ENCODE results near the gene PPP4R4.
A peak's percentile ranks its signal among the peaks of the same experiment; 100 is the strongest.

Gene PPP4R4

GRCh38 chr14:94305620-94306019 is 131.5 kb downstream of the PPP4R4 start:
- H3K4me2 ChIP-seq (ENCODE audit: low read length), result no peak overlapping the region
- WGBS (ENCODE audit: extremely low coverage, insufficient coverage, insufficient read length), result no CpG with 5 or more reads among the region's 2 CpGs
- no peak overlapping the region for H3K23ac ChIP-seq (ENCODE audit: low read length)
- no peak overlapping the region for H3K9ac ChIP-seq (ENCODE audit: low read length)
- H3K79me1 ChIP-seq (ENCODE audit: low read length), result no peaks in the 10 kb centered on the region
- no peak overlapping the region for H3K4me3 ChIP-seq (ENCODE audit: low read depth, low read length)
- H2BK5ac ChIP-seq (ENCODE audit: low read depth, low read length, poor library complexity), result no peak overlapping the region
- H3K4me1 ChIP-seq (ENCODE audit: control insufficient read depth in 1 of 2, insufficient read depth in 2 of 2, low read length in 2 of 2), result no peaks in the 10 kb centered on the region
- H4K91ac ChIP-seq (ENCODE audit: low read depth, low read length), result no peak overlapping the region
- H4K12ac ChIP-seq (ENCODE audit: low read depth, low read length), result no peak overlapping the region
- H2BK12ac ChIP-seq (ENCODE audit: low read length), result no peak overlapping the region
- no peak overlapping the region for H2AK5ac ChIP-seq (ENCODE audit: low read length)
- H3K79me2 ChIP-seq (ENCODE audit: control insufficient read depth, insufficient read depth, low read length, poor library complexity), result no peaks in the 10 kb centered on the region
- H2AFZ ChIP-seq (ENCODE audit: insufficient read depth, low read length, poor library complexity), result no peak overlapping the region
- H3K14ac ChIP-seq (ENCODE audit: low read length), result no peak overlapping the region
- H3K4ac ChIP-seq (ENCODE audit: low read depth, low read length), result no peak overlapping the region
- no peak overlapping the region for H3K18ac ChIP-seq (ENCODE audit: low read length)
- H2BK120ac ChIP-seq (ENCODE audit: insufficient read depth, low read length, poor library complexity), result no peak overlapping the region
- H3K27me3 ChIP-seq (ENCODE audit: insufficient read depth, low read length), result no peaks in the 10 kb centered on the region
- no peaks in the 10 kb centered on the region for H3K36me3 ChIP-seq (ENCODE audit: control insufficient read depth in 1 of 2, insufficient read depth in 2 of 2, low read length in 2 of 2)
- no peak overlapping the region for H3K27ac ChIP-seq (ENCODE audit: low read depth, low read length)
- no peak overlapping the region for H4K8ac ChIP-seq (ENCODE audit: low read depth, low read length)
- H3K9me3 ChIP-seq (ENCODE audit: insufficient read depth, low read depth, low read length), result peaks cover 5% of the 10 kb centered on the region
- no peak for DNase-seq

GRCh38 chr14:94306047-94306978 is 132.2 kb downstream of the PPP4R4 start:
- Histone ChIP-seq H3K27ac (ENCODE audit: low read depth, low read length) (no peak overlapping the region), H2AFZ (ENCODE audit: insufficient read depth, low read length, poor library complexity) (no peak overlapping the region), H2BK5ac (ENCODE audit: low read depth, low read length, poor library complexity) (no peak overlapping the region), H3K4me1 (ENCODE audit: control insufficient read depth in 1 of 2, insufficient read depth in 2 of 2, low read length in 2 of 2) (no peaks in the 10 kb centered on the region), H4K91ac (ENCODE audit: low read depth, low read length) (no peak overlapping the region), H3K9ac (ENCODE audit: low read length) (no peak overlapping the region), H4K8ac (ENCODE audit: low read depth, low read length) (no peak overlapping the region), H4K12ac (ENCODE audit: low read depth, low read length) (no peak overlapping the region), H3K4me3 (ENCODE audit: low read depth, low read length) (no peak overlapping the region), H3K14ac (ENCODE audit: low read length) (no peak overlapping the region), H3K27me3 (ENCODE audit: insufficient read depth, low read length) (no peaks in the 10 kb centered on the region), H3K4me2 (ENCODE audit: low read length) (no peak overlapping the region), H3K4ac (ENCODE audit: low read depth, low read length) (no peak overlapping the region), H3K23ac (ENCODE audit: low read length) (no peak overlapping the region), H2AK5ac (ENCODE audit: low read length) (no peak overlapping the region), H2BK120ac (ENCODE audit: insufficient read depth, low read length, poor library complexity) (no peak overlapping the region), H2BK12ac (ENCODE audit: low read length) (no peak overlapping the region), H3K18ac (ENCODE audit: low read length) (no peak overlapping the region), H3K79me2 (ENCODE audit: control insufficient read depth, insufficient read depth, low read length, poor library complexity) (no peaks in the 10 kb centered on the region), H3K9me3 (ENCODE audit: insufficient read depth, low read depth, low read length) (peaks cover 6% of the 10 kb centered on the region), H3K36me3 (ENCODE audit: control insufficient read depth in 1 of 2, insufficient read depth in 2 of 2, low read length in 2 of 2) (no peaks in the 10 kb centered on the region), H3K79me1 (ENCODE audit: low read length) (no peaks in the 10 kb centered on the region)
- WGBS (ENCODE audit: extremely low coverage, insufficient coverage, insufficient read length), result no CpG with 5 or more reads among the region's 12 CpGs
- DNase-seq, result no peak

GRCh38 chr14:94307410-94307992 is 133.4 kb downstream of the PPP4R4 start:
- Histone ChIP-seq H2AK5ac (ENCODE audit: low read length) (no peak overlapping the region), H3K9me3 (ENCODE audit: insufficient read depth, low read depth, low read length) (peaks cover 6% of the 10 kb centered on the region), H4K12ac (ENCODE audit: low read depth, low read length) (no peak overlapping the region), H3K4ac (ENCODE audit: low read depth, low read length) (no peak overlapping the region), H3K36me3 (ENCODE audit: control insufficient read depth in 1 of 2, insufficient read depth in 2 of 2, low read length in 2 of 2) (no peaks in the 10 kb centered on the region), H3K18ac (ENCODE audit: low read length) (no peak overlapping the region), H2BK120ac (ENCODE audit: insufficient read depth, low read length, poor library complexity) (no peak overlapping the region), H3K27me3 (ENCODE audit: insufficient read depth, low read length) (peaks cover 2% of the 10 kb centered on the region), H3K4me3 (ENCODE audit: low read depth, low read length) (no peak overlapping the region), H4K8ac (ENCODE audit: low read depth, low read length) (no peak overlapping the region), H3K79me2 (ENCODE audit: control insufficient read depth, insufficient read depth, low read length, poor library complexity) (no peaks in the 10 kb centered on the region), H3K23ac (ENCODE audit: low read length) (no peak overlapping the region), H3K14ac (ENCODE audit: low read length) (no peak overlapping the region), H2BK5ac (ENCODE audit: low read depth, low read length, poor library complexity) (no peak overlapping the region), H3K4me1 (ENCODE audit: control insufficient read depth in 1 of 2, insufficient read depth in 2 of 2, low read length in 2 of 2) (no peaks in the 10 kb centered on the region), H3K27ac (ENCODE audit: low read depth, low read length) (no peak overlapping the region), H4K91ac (ENCODE audit: low read depth, low read length) (no peak overlapping the region), H3K9ac (ENCODE audit: low read length) (no peak overlapping the region), H3K79me1 (ENCODE audit: low read length) (no peaks in the 10 kb centered on the region), H2AFZ (ENCODE audit: insufficient read depth, low read length, poor library complexity) (no peak overlapping the region), H3K4me2 (ENCODE audit: low read length) (no peak overlapping the region), H2BK12ac (ENCODE audit: low read length) (no peak overlapping the region)
- no CpG with 5 or more reads among the region's 5 CpGs for WGBS (ENCODE audit: extremely low coverage, insufficient coverage, insufficient read length)
- peak in 1 of 2 donors; percentile 47 for DNase-seq

- no peak overlapping the region for H2BK12ac ChIP-seq (ENCODE audit: low read length)
- WGBS (ENCODE audit: extremely low coverage, insufficient coverage, insufficient read length), result no CpG with 5 or more reads among the region's 10 CpGs
- H2AFZ ChIP-seq (ENCODE audit: insufficient read depth, low read length, poor library complexity), result no peak overlapping the region
- no peak overlapping the region for H3K4me2 ChIP-seq (ENCODE audit: low read length)
- H3K79me2 ChIP-seq (ENCODE audit: control insufficient read depth, insufficient read depth, low read length, poor library complexity), result no peaks in the 10 kb centered on the region
- peaks cover 6% of the 10 kb centered on the region for H3K9me3 ChIP-seq (ENCODE audit: insufficient read depth, low read depth, low read length)
- no peak overlapping the region for H4K91ac ChIP-seq (ENCODE audit: low read depth, low read length)
- H4K12ac ChIP-seq (ENCODE audit: low read depth, low read length), result no peak overlapping the region
- H3K27me3 ChIP-seq (ENCODE audit: insufficient read depth, low read length), result peaks cover 2% of the 10 kb centered on the region
- no peaks in the 10 kb centered on the region for H3K4me1 ChIP-seq (ENCODE audit: control insufficient read depth in 1 of 2, insufficient read depth in 2 of 2, low read length in 2 of 2)
- no peak overlapping the region for H2BK5ac ChIP-seq (ENCODE audit: low read depth, low read length, poor library complexity)
- no peak overlapping the region for H3K4me3 ChIP-seq (ENCODE audit: low read depth, low read length)
- peak in 1 of 2 donors; percentile 47 for DNase-seq
- H3K36me3 ChIP-seq (ENCODE audit: control insufficient read depth in 1 of 2, insufficient read depth in 2 of 2, low read length in 2 of 2), result no peaks in the 10 kb centered on the region
- H2AK5ac ChIP-seq (ENCODE audit: low read length), result no peak overlapping the region
- H3K4ac ChIP-seq (ENCODE audit: low read depth, low read length), result no peak overlapping the region
- H3K18ac ChIP-seq (ENCODE audit: low read length), result no peak overlapping the region
- H3K27ac ChIP-seq (ENCODE audit: low read depth, low read length), result no peak overlapping the region
- no peaks in the 10 kb centered on the region for H3K79me1 ChIP-seq (ENCODE audit: low read length)
- no peak overlapping the region for H3K9ac ChIP-seq (ENCODE audit: low read length)
- no peak overlapping the region for H3K14ac ChIP-seq (ENCODE audit: low read length)
- no peak overlapping the region for H2BK120ac ChIP-seq (ENCODE audit: insufficient read depth, low read length, poor library complexity)
- no peak overlapping the region for H3K23ac ChIP-seq (ENCODE audit: low read length)
- no peak overlapping the region for H4K8ac ChIP-seq (ENCODE audit: low read depth, low read length)
These were observed 135.6 kb downstream of the PPP4R4 start for GRCh38 chr14:94309721-94310120.
